Neural progenitor cell (in vitro differentiated cells): ENCODE measurements around the gene SPATA3.

Source experiments
- CTCF ChIP-seq: fragments of 200-600 bp; sonication (generic); IDR thresholded peaks from 2 replicates; pipeline ENCODE4 v1.5.1; 2017; ENCODE audit warnings: antibody characterized with exemption, mild to moderate bottlenecking
- EZH2 ChIP-seq: fragments of 200-600 bp; sonication (generic); IDR thresholded peaks from 2 replicates; pipeline ENCODE4 v1.6.1; 2017; ENCODE audit warnings: antibody characterized with exemption, mild to moderate bottlenecking, moderate library complexity
- EZH2phosphoT487 ChIP-seq: fragments of 200-600 bp; sonication (generic); IDR thresholded peaks from 2 replicates; pipeline ENCODE4 v1.6.1; 2017; ENCODE audit warnings: antibody characterized with exemption

GRCh38 chr2:230961091-230961491 is 34.8 kb upstream of the SPATA3 start:
- TF ChIP-seq CTCF = no peak
- TF ChIP-seq EZH2phosphoT487 = no peak
- TF ChIP-seq EZH2 = no peak
